CD4-positive, alpha-beta memory T cell (primary cell): Measurements from ENCODE around the gene CACNA1I. TPM values are rescaled to one million over a fixed set of nuclear protein-coding genes. Genes with fewer than 3 reads are reported as not detected.
A peak's percentile ranks its signal among the peaks of the same experiment; 100 is the strongest.

Experiments used
- CTCF ChIA-PET: fragments of 350-600 bp; sonication (Branson Sonifier 250); formaldehyde crosslinking; loops from one replicate; lab custom pipeline; 2021; ENCODE audit warnings: inconsistent platforms; ENCODE audit not compliant: partially characterized antibody; lab: Charles Lee
- POLR2A ChIA-PET: fragments of 350-600 bp; sonication (Branson Sonifier 250); formaldehyde crosslinking; loops from one replicate; lab custom pipeline; 2021; ENCODE audit not compliant: partially characterized antibody; lab: Charles Lee
- DNase-seq, 5 donors: peaks; one replicate each; pipeline versions ENCODE4 v3.0.0 to v3.0.0-alpha.2; 2020 to 2022; ENCODE audit warnings: mixed read lengths in 1 of 5
- H3K27ac ChIP-seq: one replicate; pipeline ENCODE4 v1.7.0; 2013; ENCODE audit warnings: low read depth, low read length
- H3K27me3 ChIP-seq: 2 replicates; pipeline ENCODE4 v1.7.0; 2013; ENCODE audit warnings: mild to moderate bottlenecking, low read length, moderate library complexity; ENCODE audit not compliant: insufficient read depth
- H3K36me3 ChIP-seq: 2 replicates; pipeline ENCODE4 v1.7.0; 2013; ENCODE audit warnings: mild to moderate bottlenecking, low read length, moderate library complexity; ENCODE audit not compliant: insufficient read depth
- H3K4me1 ChIP-seq: 2 replicates; pipeline ENCODE4 v1.7.0; 2013; ENCODE audit warnings: mild to moderate bottlenecking, low read length, moderate library complexity; ENCODE audit not compliant: insufficient read depth
- H3K4me3 ChIP-seq, 2 donors: one replicate each; pipeline ENCODE4 v1.7.0; 2013; ENCODE audit warnings: low read length in 2 of 2, mild to moderate bottlenecking in 1 of 2
- H3K9me3 ChIP-seq, 2 donors: one replicate each; pipeline ENCODE4 v1.7.0; 2013; ENCODE audit warnings: low read length in 2 of 2, control low read depth in 1 of 2; ENCODE audit not compliant: control insufficient read depth in 1 of 2
- H3K27ac Mint-ChIP-seq, 7 donors: one replicate each; pipeline ENCODE4 v1.8.0; 2020 to 2021; ENCODE audit warnings: mixed read lengths in 7 of 7, mild to moderate bottlenecking in 6 of 7, inconsistent platforms in 3 of 7, moderate library complexity in 3 of 7
- H3K27me3 Mint-ChIP-seq, 2 donors: one replicate each; pipeline ENCODE4 v1.8.0; 2020 to 2021; ENCODE audit warnings: mixed read lengths in 2 of 2
- H3K36me3 Mint-ChIP-seq, 2 donors: one replicate each; pipeline ENCODE4 v1.8.0; 2020 to 2021; ENCODE audit warnings: mixed read lengths in 2 of 2, inconsistent platforms in 1 of 2, mild to moderate bottlenecking in 1 of 2
- H3K4me1 Mint-ChIP-seq, 4 donors: one replicate each; pipeline ENCODE4 v1.8.0; 2020 to 2021; ENCODE audit warnings: mixed read lengths in 4 of 4, mild to moderate bottlenecking in 1 of 4
- H3K4me3 Mint-ChIP-seq, 8 donors: one replicate each; pipeline ENCODE4 v1.8.0; 2020 to 2021; ENCODE audit warnings: mixed read lengths in 8 of 8, mild to moderate bottlenecking in 7 of 8, moderate library complexity in 6 of 8, inconsistent platforms in 3 of 8
- H3K9me3 Mint-ChIP-seq, 8 donors: one replicate each; pipeline ENCODE4 v1.8.0; 2020 to 2021; ENCODE audit warnings: mixed read lengths in 8 of 8, mild to moderate bottlenecking in 5 of 8, inconsistent platforms in 3 of 8, moderate library complexity in 1 of 8
- intact Hi-C: fragments of 100-400 bp; cut with micrococcal nuclease; formaldehyde crosslinking; loops from one replicate; pipeline ENCODE4 v1.15.1; 2023
- polyA plus RNA-seq, 2 donors: library from polyadenylated mRNA; unstranded; fragments of 300-500 nt; fragmentation: Illumina TruSeq; gene quantifications; one replicate each; pipeline ENCODE4 v1.2.3, GENCODE V29; 2021
- total RNA-seq, 2 experiments: library from RNA; stranded (reverse); gene quantifications; one replicate each; pipeline ENCODE4 v1.2.3, GENCODE V29; 2021

CACNA1I gene
- total and polyA plus RNA-seq, 4 experiments from 2014 or later: 0.30 to 58.0 (median 29.7) TPM

DNA sequence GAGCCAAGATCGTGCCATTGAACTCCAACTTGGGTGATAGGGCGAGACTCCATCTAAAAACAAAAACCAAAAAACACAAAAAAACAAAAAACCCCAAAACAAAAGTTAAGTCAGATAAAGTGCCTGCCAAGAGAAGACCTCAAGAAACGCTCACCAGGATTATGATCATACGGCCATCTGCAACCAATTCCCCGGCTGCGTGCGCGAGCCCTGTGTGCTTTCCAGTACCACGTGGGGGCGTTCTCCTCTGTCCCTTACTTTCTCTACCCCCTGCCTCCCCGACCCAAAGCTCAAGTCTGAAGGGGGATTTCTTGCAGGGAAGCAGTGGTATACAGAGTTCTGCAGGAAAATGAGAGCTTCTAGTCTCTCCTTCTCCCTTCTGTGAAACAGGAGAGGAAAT, 27.5 kb upstream of the CACNA1I start:
- Histone ChIP-seq H3K4me1 (peaks cover 7% of the 10 kb centered on the region), H3K9me3 (no peaks in the 10 kb centered on the region), H3K27me3 (peaks cover 3% of the 10 kb centered on the region), H3K27ac (no peak overlapping the region), H3K36me3 (no peaks in the 10 kb centered on the region), H3K4me3 (no peak overlapping the region)
- ChIA-PET POLR2A (no interaction called here), CTCF (interaction anchor here (2.4 kb wide), 1 partner anchor 482 kb away, joined by 14 read pairs; no protein-coding TSS in a partner anchor)
- intact Hi-C loops: no loop called here
- no peak for DNase-seq
- H3K4me1 Mint-ChIP-seq: peaks cover 8 to 18% (median 15%) of the 10 kb centered on the region in 4 donors
- peaks cover 18 to 25% of the 10 kb centered on the region in 2 donors for H3K27me3 Mint-ChIP-seq
- no peak overlapping the region for H3K4me3 Mint-ChIP-seq
- H3K36me3 Mint-ChIP-seq: no peaks in the 10 kb centered on the region
- H3K27ac Mint-ChIP-seq: no peak overlapping the region
- peaks cover 0 to 3% (median under 1%) of the 10 kb centered on the region in 8 donors for H3K9me3 Mint-ChIP-seq

DNA sequence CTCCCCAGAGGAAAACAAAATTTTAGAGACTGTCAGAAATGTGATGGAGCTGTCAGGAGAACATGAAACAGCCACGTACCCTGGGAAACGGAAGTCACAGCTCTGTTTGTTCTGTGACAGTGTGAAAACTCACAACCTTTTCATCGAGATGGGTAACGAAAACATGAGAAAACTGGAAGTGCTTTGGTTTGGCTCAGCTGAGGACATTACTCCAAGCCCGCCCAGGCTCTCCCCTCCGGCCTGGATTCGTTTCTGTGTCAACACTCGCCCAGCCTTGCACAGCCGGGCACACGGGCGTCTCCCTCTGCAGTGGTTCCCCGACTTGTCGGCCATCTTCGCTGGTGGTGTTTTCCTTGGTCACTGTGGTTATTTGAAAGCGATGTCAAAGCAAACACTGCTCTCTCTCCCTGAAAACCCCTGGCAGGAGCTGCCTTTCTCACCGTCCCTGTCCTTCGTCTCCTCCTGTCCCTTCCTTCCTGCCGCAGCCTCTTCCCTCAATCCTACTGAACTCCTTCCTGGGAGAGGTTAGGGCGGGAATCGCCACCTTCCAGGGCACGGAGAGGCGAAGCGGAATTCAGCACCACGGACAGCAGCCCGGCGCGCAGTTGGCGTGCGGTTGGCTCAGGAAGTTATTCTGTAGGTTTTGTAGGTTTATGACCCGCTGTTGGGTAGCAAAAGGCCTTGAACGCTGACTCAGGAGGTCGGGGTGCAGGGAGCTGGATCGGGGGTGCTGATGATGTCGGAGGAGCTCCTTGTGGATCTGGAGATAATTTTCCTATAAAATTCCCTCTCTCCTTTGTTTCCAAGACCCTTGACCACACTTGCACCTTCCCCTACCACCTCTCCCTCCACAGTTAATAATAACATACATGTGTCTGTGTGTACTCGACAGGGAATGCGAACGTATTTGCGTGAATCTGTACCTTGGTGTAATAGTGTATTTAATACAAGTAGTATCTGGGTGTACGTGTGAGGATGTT, 24.9 kb upstream of the CACNA1I start:
- ChIA-PET POLR2A (interaction anchor here (1.1 kb wide), 1 partner anchor 397 kb away, joined by 3 read pairs; no protein-coding TSS in a partner anchor), CTCF (interaction anchor here (0.9 to 3.9 kb wide), 2 partner anchors 10 to 406 kb away, joined by 3 to 26 read pairs; no protein-coding TSS in a partner anchor)
- H3K4me1 ChIP-seq: peaks cover 7% of the 10 kb centered on the region
- H3K27ac ChIP-seq: no peak overlapping the region
- peaks cover 3% of the 10 kb centered on the region for H3K27me3 ChIP-seq
- Mint-ChIP-seq H3K36me3 (no peaks in the 10 kb centered on the region), H3K4me3 (peak overlapping the region in 5 of 8 donors; percentile 29 to 73 (median 56)), H3K27me3 (peaks cover 21 to 33% of the 10 kb centered on the region in 2 donors), H3K27ac (peak overlapping the region in 4 of 7 donors; percentile 67 to 82 (median 80)), H3K4me1 (peaks cover 8 to 18% (median 15%) of the 10 kb centered on the region in 4 donors), H3K9me3 (peaks cover 0 to 3% (median under 1%) of the 10 kb centered on the region in 8 donors)
- peak; percentile 55 to 71 (median 68) for DNase-seq
- no peaks in the 10 kb centered on the region for H3K36me3 ChIP-seq
- intact Hi-C loops: no loop called here
- H3K4me3 ChIP-seq: no peak overlapping the region
- H3K9me3 ChIP-seq: no peaks in the 10 kb centered on the region

DNA sequence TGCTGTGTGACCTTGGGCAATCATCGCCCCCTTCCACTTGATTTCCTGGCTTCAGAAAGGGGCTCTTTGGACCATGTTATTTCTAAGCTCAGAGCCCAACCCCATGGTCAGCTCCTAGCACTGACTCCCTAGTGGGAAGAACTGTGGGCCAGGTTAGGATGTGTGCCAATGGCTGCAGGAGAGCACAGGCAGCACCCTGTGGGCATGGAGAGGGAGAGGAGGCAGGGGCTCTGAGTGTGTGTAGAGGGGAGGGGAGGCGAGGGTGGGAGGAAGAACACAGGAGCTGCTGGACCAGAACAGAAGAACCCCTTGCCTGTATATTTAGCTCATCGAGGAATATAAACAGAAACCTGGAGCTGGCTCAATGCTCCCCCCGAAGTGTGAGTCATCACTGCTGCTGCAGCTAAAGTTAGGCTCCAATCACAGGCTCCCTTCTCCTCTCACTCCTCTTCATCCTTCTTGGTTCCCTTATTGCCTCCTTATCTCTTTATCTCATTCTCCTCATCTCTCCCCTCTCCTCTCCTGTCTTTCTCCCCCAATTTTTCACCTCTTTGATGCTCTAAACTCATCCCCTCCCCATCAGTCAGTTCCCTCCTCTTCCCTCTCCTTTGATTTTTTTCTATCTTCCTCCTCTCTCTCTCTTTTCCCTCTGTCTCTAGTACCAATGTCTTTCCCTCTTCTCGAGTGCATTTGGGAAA, 23.5 kb upstream of the CACNA1I start:
- Histone ChIP-seq H3K4me1 (peaks cover 7% of the 10 kb centered on the region), H3K4me3 (no peak overlapping the region), H3K27me3 (peaks cover 3% of the 10 kb centered on the region), H3K36me3 (no peaks in the 10 kb centered on the region), H3K9me3 (no peaks in the 10 kb centered on the region), H3K27ac (no peak overlapping the region)
- POLR2A ChIA-PET: no interaction called here
- intact Hi-C loops: no loop called here
- CTCF ChIA-PET: interaction anchor here (0.8 to 3.9 kb wide), 3 partner anchors 12 to 478 kb away, joined by 3 to 26 read pairs (median 4); no protein-coding TSS in a partner anchor
- no peak for DNase-seq
- no peak overlapping the region for H3K27ac Mint-ChIP-seq
- no peak overlapping the region for H3K4me3 Mint-ChIP-seq
- peaks cover 24 to 33% of the 10 kb centered on the region in 2 donors for H3K27me3 Mint-ChIP-seq
- no peaks in the 10 kb centered on the region for H3K36me3 Mint-ChIP-seq
- H3K4me1 Mint-ChIP-seq: peaks cover 8 to 18% (median 15%) of the 10 kb centered on the region in 4 donors
- peaks cover 0 to 3% (median 1%) of the 10 kb centered on the region in 8 donors for H3K9me3 Mint-ChIP-seq

DNA sequence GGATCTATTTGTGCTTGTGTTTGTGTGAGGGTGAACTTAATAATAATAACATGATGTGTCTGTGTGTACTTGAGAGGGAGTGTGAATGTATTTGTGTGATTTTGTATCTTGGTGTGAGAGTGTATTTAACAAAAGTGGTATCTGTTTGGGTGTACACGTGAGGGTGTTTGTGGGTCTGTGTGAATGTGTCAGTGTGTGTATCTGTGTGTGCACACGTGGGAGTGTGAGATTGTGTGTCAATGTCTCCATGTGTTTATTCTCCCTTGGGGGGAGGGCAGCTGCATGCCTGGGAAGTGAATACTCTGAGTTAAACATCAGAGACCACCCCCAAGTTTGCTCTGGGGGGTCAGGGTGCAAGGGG, 23.0 kb upstream of the CACNA1I start:
- no peaks in the 10 kb centered on the region for H3K36me3 Mint-ChIP-seq
- ChIA-PET CTCF (interaction anchor here (0.8 to 3.9 kb wide), 2 partner anchors 12 to 477 kb away, joined by 3 to 26 read pairs; no protein-coding TSS in a partner anchor), POLR2A (no interaction called here)
- no peak overlapping the region for H3K27ac Mint-ChIP-seq
- H3K27ac ChIP-seq: no peak overlapping the region
- no peaks in the 10 kb centered on the region for H3K9me3 ChIP-seq
- peaks cover 24 to 33% of the 10 kb centered on the region in 2 donors for H3K27me3 Mint-ChIP-seq
- intact Hi-C loops: no loop called here
- H3K36me3 ChIP-seq: no peaks in the 10 kb centered on the region
- H3K4me1 Mint-ChIP-seq: peaks cover 8 to 18% (median 15%) of the 10 kb centered on the region in 4 donors
- no peak overlapping the region for H3K4me3 ChIP-seq
- H3K4me1 ChIP-seq: peaks cover 7% of the 10 kb centered on the region
- H3K4me3 Mint-ChIP-seq: no peak overlapping the region
- DNase-seq: no peak
- peaks cover 0 to 3% (median 1%) of the 10 kb centered on the region in 8 donors for H3K9me3 Mint-ChIP-seq
- peaks cover 3% of the 10 kb centered on the region for H3K27me3 ChIP-seq

DNA sequence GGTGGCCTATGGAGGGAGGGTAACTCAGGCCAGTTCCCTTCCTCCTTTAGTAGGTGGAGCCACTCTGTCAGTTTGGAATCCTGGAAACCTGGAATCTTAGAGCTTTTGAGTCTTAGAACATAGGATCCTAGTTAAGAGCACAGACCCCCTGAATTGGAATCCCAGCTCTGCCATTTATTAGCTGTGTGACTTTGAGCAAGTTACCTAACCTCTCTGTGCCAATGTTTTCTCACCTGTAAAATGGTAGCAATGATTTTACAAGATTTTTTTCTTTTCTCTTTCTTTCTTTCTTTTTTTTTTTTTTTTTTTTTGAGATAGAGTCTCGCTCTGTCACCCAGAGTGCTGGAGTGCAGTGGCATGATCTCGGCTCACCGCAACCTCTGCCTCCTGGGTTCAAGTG, 17.1 kb upstream of the CACNA1I start:
- H3K9me3 Mint-ChIP-seq: peaks cover 0 to 4% (median 0%) of the 10 kb centered on the region in 8 donors
- H3K4me3 ChIP-seq: no peak overlapping the region
- H3K4me1 ChIP-seq: peaks cover 6% of the 10 kb centered on the region
- intact Hi-C loops: no loop called here
- peaks cover 22 to 23% of the 10 kb centered on the region in 2 donors for H3K27me3 Mint-ChIP-seq
- no peaks in the 10 kb centered on the region for H3K36me3 Mint-ChIP-seq
- POLR2A ChIA-PET: no interaction called here
- DNase-seq: no peak
- H3K27ac ChIP-seq: no peak overlapping the region
- H3K27me3 ChIP-seq: peaks cover 16% of the 10 kb centered on the region
- no peak overlapping the region for H3K4me3 Mint-ChIP-seq
- peaks cover 0 to 9% (median under 1%) of the 10 kb centered on the region in 4 donors for H3K4me1 Mint-ChIP-seq
- no peaks in the 10 kb centered on the region for H3K36me3 ChIP-seq
- no peaks in the 10 kb centered on the region for H3K9me3 ChIP-seq
- H3K27ac Mint-ChIP-seq: no peak overlapping the region
- CTCF ChIA-PET: interaction anchor here (1.7 kb wide), 1 partner anchor 472 kb away, joined by 6 read pairs; no protein-coding TSS in a partner anchor

GRCh38 chr22:39554151-39554550, 16.4 kb upstream of the CACNA1I start:
- Histone ChIP-seq H3K27ac (no peak overlapping the region), H3K27me3 (peaks cover 21% of the 10 kb centered on the region), H3K36me3 (no peaks in the 10 kb centered on the region), H3K4me1 (peaks cover 6% of the 10 kb centered on the region), H3K9me3 (no peaks in the 10 kb centered on the region), H3K4me3 (no peak overlapping the region)
- Mint-ChIP-seq H3K4me1 (peaks cover 0 to 9% (median 2%) of the 10 kb centered on the region in 4 donors), H3K36me3 (no peaks in the 10 kb centered on the region), H3K27ac (no peak overlapping the region), H3K9me3 (peaks cover 0 to 4% (median 0%) of the 10 kb centered on the region in 8 donors), H3K4me3 (no peak overlapping the region), H3K27me3 (peaks cover 22 to 26% of the 10 kb centered on the region in 2 donors)
- no peak for DNase-seq
- intact Hi-C loops: no loop called here
- POLR2A ChIA-PET: no interaction called here
- CTCF ChIA-PET: interaction anchor here (1.7 kb wide), 1 partner anchor 471 kb away, joined by 6 read pairs; no protein-coding TSS in a partner anchor
